H1 (cell line): ENCODE data around the gene PITX1.

ENCODE experiments used
- CHD1 ChIP-seq: IDR thresholded peaks from 2 replicates; pipeline ENCODE4 v1.6.1; 2012; ENCODE audit warnings: low read depth, low read length, improper control_type of control experiment
- CTCF ChIP-seq, 3 experiments: IDR thresholded peaks; 1 replicate in 2 of 3; 2 replicates in 1 of 3; pipeline versions ENCODE4 v1.5.1 to v1.6.1; 2011; ENCODE audit warnings: low read length in 3 of 3, mild to moderate bottlenecking in 3 of 3, inconsistent platforms in 2 of 3, low read depth in 1 of 3, moderate library complexity in 1 of 3; ENCODE audit not compliant: insufficient read depth in 1 of 3; ENCODE audit errors: control extremely low read depth in 1 of 3
- MAX ChIP-seq: IDR thresholded peaks from 2 replicates; pipeline ENCODE4 v1.6.1; 2012; ENCODE audit warnings: inconsistent platforms
- POLR2A ChIP-seq, 2 experiments: IDR thresholded peaks; 1 replicate in 1 of 2; 2 replicates in 1 of 2; pipeline ENCODE4 v1.6.1; 2011; ENCODE audit warnings: low read depth in 2 of 2, low read length in 2 of 2, mild to moderate bottlenecking in 2 of 2; ENCODE audit errors: control extremely low read depth in 1 of 2
- POLR2AphosphoS5 ChIP-seq: IDR thresholded peaks from 2 replicates; pipeline ENCODE4 v1.6.1; 2011; ENCODE audit warnings: low read depth, low read length
- SIN3A ChIP-seq, 2 experiments: IDR thresholded peaks in 1 of 2; conservative IDR thresholded peaks in 1 of 2; 2 replicates each; pipeline ENCODE4 v1.6.1; 2011 to 2012; ENCODE audit warnings: low read length in 2 of 2, improper control_type of control experiment in 1 of 2, low read depth in 1 of 2, mild to moderate bottlenecking in 1 of 2
- TAF1 ChIP-seq: IDR thresholded peaks from 2 replicates; pipeline ENCODE4 v1.6.1; 2011; ENCODE audit warnings: mild to moderate bottlenecking, low read depth, low read length
- ZNF274 ChIP-seq: IDR thresholded peaks from 2 replicates; pipeline ENCODE4 v1.7.0; 2012; ENCODE audit warnings: low read length, borderline replicate concordance; ENCODE audit errors: extremely low read depth

GRCh38 chr5:135079099-135079681 is 45.2 kb upstream of the PITX1 start:
- TF ChIP-seq CTCF (IDR thresholded peaks at IDR 0.05; ENCODE audit: control extremely low read depth in 1 of 3, insufficient read depth in 1 of 3, low read depth in 1 of 3, low read length in 3 of 3) (no peak), MAX (no peak), SIN3A (conservative IDR thresholded peaks at IDR 0.05 in 1 of 2, IDR thresholded peaks at IDR 0.05 in 1 of 2; ENCODE audit: low read depth in 1 of 2, low read length in 2 of 2) (no peak), POLR2A (IDR thresholded peaks at IDR 0.05; ENCODE audit: control extremely low read depth in 1 of 2, low read depth in 2 of 2, low read length in 2 of 2) (no peak), POLR2AphosphoS5 (no peak), TAF1 (no peak), CHD1 (no peak), ZNF274 (no peak)
